K562 (cell line): ENCODE results near the gene LRRC3. TPM values are rescaled to one million over a fixed set of nuclear protein-coding genes. Genes with fewer than 3 reads are reported as not detected.

Source experiments
- ATF1 ChIP-seq, 2 experiments: fragments of 450-650 bp in 1 of 2; IDR thresholded peaks; 2 replicates each; pipeline ENCODE4 v1.6.1; 2016; ENCODE audit warnings: missing compliant biosample characterization in 1 of 2, missing genetic modification characterization in 1 of 2
- BCOR ChIP-seq: fragments of 450-650 bp; IDR thresholded peaks from 2 replicates; pipeline ENCODE4 v1.6.1; 2016
- CHD2 ChIP-seq: IDR thresholded peaks from 2 replicates; pipeline ENCODE4 v1.6.1; 2011; ENCODE audit warnings: low read depth, low read length
- CXXC5 ChIP-seq: fragments of 250-450 bp; sonication (Bioruptor Pico); IDR thresholded peaks from 2 replicates; pipeline ENCODE4 v1.8.0; 2022; ENCODE audit warnings: inconsistent platforms, mild to moderate bottlenecking, moderate library complexity
- KLF16 ChIP-seq: IDR thresholded peaks from 2 replicates; pipeline ENCODE4 v1.6.1; 2016; ENCODE audit warnings: antibody characterized with exemption
- L3MBTL2 ChIP-seq: fragments of 450-650 bp; IDR thresholded peaks from 2 replicates; pipeline ENCODE4 v1.6.1; 2016; ENCODE audit warnings: mild to moderate bottlenecking, moderate library complexity
- MCM2 ChIP-seq: fragments of 450-650 bp; IDR thresholded peaks from 2 replicates; pipeline ENCODE4 v1.6.1; 2017; ENCODE audit warnings: low read depth, mild to moderate bottlenecking
- MTA3 ChIP-seq: fragments of 450-650 bp; formaldehyde crosslinking; IDR thresholded peaks from 2 replicates; pipeline ENCODE4 v1.6.1; 2017; ENCODE audit warnings: mild to moderate bottlenecking, borderline replicate concordance
- POLR3A ChIP-seq: IDR thresholded peaks from 2 replicates; pipeline ENCODE4 v1.6.1; 2011; ENCODE audit warnings: borderline replicate concordance, mild to moderate bottlenecking, moderate library complexity; ENCODE audit not compliant: insufficient read length, insufficient read depth; ENCODE audit errors: extremely low read depth
- RCOR1 ChIP-seq, 2 experiments: IDR thresholded peaks; 2 replicates each; pipeline ENCODE4 v1.6.1; 2012; ENCODE audit warnings: low read depth in 2 of 2, low read length in 2 of 2, borderline replicate concordance in 1 of 2, improper control_type of control experiment in 1 of 2
- TAL1 ChIP-seq: fragments of 450-650 bp; IDR thresholded peaks from 2 replicates; pipeline ENCODE4 v1.6.1; 2016; ENCODE audit warnings: mild to moderate bottlenecking
- TBL1XR1 ChIP-seq, 2 experiments: IDR thresholded peaks; 2 replicates each; pipeline ENCODE4 v1.6.1; 2012; ENCODE audit warnings: improper control_type of control experiment in 2 of 2, low read length in 2 of 2, mild to moderate bottlenecking in 1 of 2
- TFAP4 ChIP-seq: sonication (generic); formaldehyde crosslinking; IDR thresholded peaks from 2 replicates; pipeline ENCODE4 v1.8.0; 2022; ENCODE audit warnings: missing genetic modification reagents, mild to moderate bottlenecking, moderate library complexity, borderline replicate concordance
- ZMIZ1 ChIP-seq, 2 experiments: fragments of 150-350 bp in 1 of 2; IDR thresholded peaks; 2 replicates each; pipeline ENCODE4 v1.6.1; 2012 to 2016; ENCODE audit warnings: low read depth in 2 of 2, low read length in 2 of 2, mild to moderate bottlenecking in 1 of 2, moderate library complexity in 1 of 2
- ZNF431 ChIP-seq: sonication (generic); formaldehyde crosslinking; IDR thresholded peaks from 2 replicates; pipeline ENCODE4 v1.8.0; 2022; ENCODE audit warnings: mild to moderate bottlenecking, missing genetic modification reagents
- ZNF639 ChIP-seq, 2 experiments: fragments of 200-800 bp in 1 of 2; sonication (Bioruptor generic) in 1 of 2; sonication (generic) in 1 of 2; formaldehyde crosslinking in 1 of 2; IDR thresholded peaks in 1 of 2; conservative IDR thresholded peaks in 1 of 2; 2 replicates each; pipeline versions ENCODE4 v1.5.0 to v1.6.1; 2016 to 2020; ENCODE audit warnings: missing compliant biosample characterization in 1 of 2, missing genetic modification characterization in 1 of 2, missing genetic modification reagents in 1 of 2
- polyA plus RNA-seq, 8 experiments: library from polyadenylated mRNA; depleted of rRNA in 4 of 8; stranded (reverse) in 5 of 8; unstranded in 3 of 8; fragments of >200 nt; fragmentation: Nextera tagmentation in 2 of 8; fragmentation: Illumina TruSeq in 1 of 8; extraction: Ambion mirVana in 2 of 8; extraction: Trizol in 1 of 8; gene quantifications; 2 replicates each; pipeline versions ENCODE4 v1.2.1 to v1.2.3, GENCODE V29; 2011 to 2014; ENCODE audit warnings: inconsistent platforms in 1 of 8, missing spikeins in 1 of 8
- total RNA-seq, 7 experiments: library from RNA; depleted of rRNA in 6 of 7; stranded (reverse); fragments of >200 nt in 6 of 7; fragmentation: Illumina TruSeq in 2 of 7; extraction: Trizol in 2 of 7; gene quantifications; 2 replicates each; pipeline versions ENCODE4 v1.2.1 to v1.2.3, GENCODE V29; 2011 to 2021; ENCODE audit warnings: low replicate concordance in 1 of 7
- TF ChIP-seq, protein P1 (sequence below): sonication (generic); formaldehyde crosslinking; IDR thresholded peaks from 2 replicates; pipeline ENCODE4 v1.8.0; 2022; ENCODE audit warnings: mild to moderate bottlenecking, missing genetic modification reagents
- TF ChIP-seq, protein P2 (sequence below), 2 experiments: fragments of 450-650 bp; conservative IDR thresholded peaks; 2 replicates each; pipeline ENCODE4 v1.6.1; 2017; ENCODE audit warnings: mild to moderate bottlenecking in 2 of 2, moderate library complexity in 2 of 2

LRRC3 gene
- total and polyA plus RNA-seq, 9 of the 15 experiments (the other 6 are each of a cell fraction or from before 2014, with no cell fraction given) = 0.04 TPM; not detected in 7

DNA sequence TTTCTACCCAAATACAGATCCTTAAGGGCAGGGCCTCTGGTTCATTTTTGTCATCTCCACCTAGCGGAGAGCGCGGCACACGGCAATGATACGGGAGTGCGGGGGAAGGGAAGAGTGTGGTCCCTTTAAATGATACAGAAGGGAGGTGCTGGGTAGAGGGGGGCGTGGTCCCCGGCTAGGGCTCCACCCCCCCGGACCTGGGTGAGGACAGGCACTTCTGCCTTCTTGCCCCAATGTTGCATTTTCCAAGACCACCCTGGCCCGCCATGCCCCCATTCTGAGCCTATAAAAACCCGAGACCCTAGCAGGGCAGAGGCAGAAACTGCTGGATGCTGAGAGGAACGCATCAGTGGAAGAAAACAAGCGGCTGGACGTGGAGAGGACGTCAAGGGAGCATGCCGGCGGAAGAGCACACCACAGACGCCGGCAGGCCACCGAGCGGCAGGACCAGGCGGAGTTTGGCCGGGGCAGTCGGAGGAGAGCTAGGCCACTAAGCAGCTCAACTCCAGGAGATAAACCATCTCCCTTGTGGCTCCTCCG is 30.0 kb downstream of the LRRC3 start (continued):
- no peak for TF ChIP-seq ATF1 (CRISPR knock-in tag; IDR thresholded peaks at IDR 0.05)
- peak; percentile 60 for TF ChIP-seq ATF1 (tag; IDR thresholded peaks at IDR 0.05)
- TF ChIP-seq POLR3A = no peak
- 0 out of 2 replicates have a peak, but pooled peaks have one; percentile 36 for TF ChIP-seq CHD2
- TF ChIP-seq TBL1XR1 (IDR thresholded peaks at IDR 0.05; ENCODE audit: low read length in 2 of 2) = no peak
- TF ChIP-seq, protein P1, sequence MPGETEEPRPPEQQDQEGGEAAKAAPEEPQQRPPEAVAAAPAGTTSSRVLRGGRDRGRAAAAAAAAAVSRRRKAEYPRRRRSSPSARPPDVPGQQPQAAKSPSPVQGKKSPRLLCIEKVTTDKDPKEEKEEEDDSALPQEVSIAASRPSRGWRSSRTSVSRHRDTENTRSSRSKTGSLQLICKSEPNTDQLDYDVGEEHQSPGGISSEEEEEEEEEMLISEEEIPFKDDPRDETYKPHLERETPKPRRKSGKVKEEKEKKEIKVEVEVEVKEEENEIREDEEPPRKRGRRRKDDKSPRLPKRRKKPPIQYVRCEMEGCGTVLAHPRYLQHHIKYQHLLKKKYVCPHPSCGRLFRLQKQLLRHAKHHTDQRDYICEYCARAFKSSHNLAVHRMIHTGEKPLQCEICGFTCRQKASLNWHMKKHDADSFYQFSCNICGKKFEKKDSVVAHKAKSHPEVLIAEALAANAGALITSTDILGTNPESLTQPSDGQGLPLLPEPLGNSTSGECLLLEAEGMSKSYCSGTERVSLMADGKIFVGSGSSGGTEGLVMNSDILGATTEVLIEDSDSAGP (CRISPR knock-in tag) = peak; percentile 88
- TF ChIP-seq ZNF639 (CRISPR knock-in tag; conservative IDR thresholded peaks at IDR 0.05 in 1 of 2, IDR thresholded peaks at IDR 0.05 in 1 of 2) = no peak
- peak; percentile 84 for TF ChIP-seq L3MBTL2
- TF ChIP-seq ZMIZ1 (IDR thresholded peaks at IDR 0.05; ENCODE audit: low read depth in 2 of 2, low read length in 2 of 2) = 0 out of 4 replicates have a peak, but pooled peaks of 1 of the 2 experiments have one; percentile 20
- TF ChIP-seq KLF16 = peak; percentile 11; the same call in 1 of the 2 replicates
- TF ChIP-seq TFAP4 (CRISPR knock-in tag) = peak; percentile 27; the same call in 1 of the 2 replicates
- TF ChIP-seq MCM2 = no peak
- 0 out of 2 replicates have a peak, but pooled peaks have one; percentile 14 for TF ChIP-seq TAL1
- peak; percentile 30; the same call in 1 of the 2 replicates for TF ChIP-seq CXXC5 (CRISPR knock-in tag)
- TF ChIP-seq MTA3 = peak; percentile 24; the same call in 1 of the 2 replicates
- TF ChIP-seq ZNF431 (CRISPR knock-in tag) = no peak
- TF ChIP-seq, protein P2, sequence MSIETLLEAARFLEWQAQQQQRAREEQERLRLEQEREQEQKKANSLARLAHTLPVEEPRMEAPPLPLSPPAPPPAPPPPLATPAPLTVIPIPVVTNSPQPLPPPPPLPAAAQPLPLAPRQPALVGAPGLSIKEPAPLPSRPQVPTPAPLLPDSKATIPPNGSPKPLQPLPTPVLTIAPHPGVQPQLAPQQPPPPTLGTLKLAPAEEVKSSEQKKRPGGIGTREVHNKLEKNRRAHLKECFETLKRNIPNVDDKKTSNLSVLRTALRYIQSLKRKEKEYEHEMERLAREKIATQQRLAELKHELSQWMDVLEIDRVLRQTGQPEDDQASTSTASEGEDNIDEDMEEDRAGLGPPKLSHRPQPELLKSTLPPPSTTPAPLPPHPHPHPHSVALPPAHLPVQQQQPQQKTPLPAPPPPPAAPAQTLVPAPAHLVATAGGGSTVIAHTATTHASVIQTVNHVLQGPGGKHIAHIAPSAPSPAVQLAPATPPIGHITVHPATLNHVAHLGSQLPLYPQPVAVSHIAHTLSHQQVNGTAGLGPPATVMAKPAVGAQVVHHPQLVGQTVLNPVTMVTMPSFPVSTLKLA (conservative IDR thresholded peaks at IDR 0.05) = peak in 1 of 2 experiments; percentile 47; a peak in 2 of 4 replicates
- TF ChIP-seq BCOR = no peak
- TF ChIP-seq RCOR1 (IDR thresholded peaks at IDR 0.05; ENCODE audit: borderline replicate concordance in 1 of 2, low read depth in 2 of 2, low read length in 2 of 2) = peak in 1 of 2 experiments; percentile 45; a peak in 1 of 4 replicates
